T-cell (primary cell): ENCODE data around the gene SYNPO2L. TPM values are rescaled to one million over a fixed set of nuclear protein-coding genes. Genes with fewer than 3 reads are reported as not detected.

ENCODE experiments used
- ATAC-seq, 4 experiments: fragments of 200-7000 bp in 3 of 4; fragments of 150-1000 bp in 1 of 4; cut with Tn5 transposase; replicated peaks in 1 of 4; 1 replicate in 3 of 4; 2 replicates in 1 of 4; pipeline ENCODE4 v1.10.0; 2021; ENCODE audit warnings: moderate library complexity in 3 of 4, mild to moderate bottlenecking in 2 of 4, moderate number of reproducible peaks in 1 of 4
- CTCF ChIA-PET, 2 donors: fragments of 300-600 bp; sonication (Branson Sonifier 250); formaldehyde crosslinking; loops; one replicate each; lab custom pipeline; 2022; ENCODE audit warnings: antibody characterized with exemption in 2 of 2; lab: Charles Lee
- POLR2A ChIA-PET, 2 donors: fragments of 300-600 bp; sonication (Branson Sonifier 250); formaldehyde crosslinking; loops; one replicate each; lab custom pipeline; 2022; ENCODE audit warnings: antibody characterized with exemption in 2 of 2; lab: Charles Lee
- DNase-seq, 35 experiments: peaks; one replicate each; pipeline versions ENCODE4 v3.0.0 to v3.0.0-alpha.2; 2013 to 2023
- H3K27ac ChIP-seq: one replicate; pipeline ENCODE4 v1.5.1; 2013; ENCODE audit warnings: low read length
- H3K27me3 ChIP-seq, 2 experiments: replicated peaks in 1 of 2; 1 replicate in 1 of 2; 2 replicates in 1 of 2; pipeline versions ENCODE4 v1.6.1 to v1.7.0; 2013; ENCODE audit warnings: low read length in 1 of 2, mixed read lengths in 1 of 2; ENCODE audit not compliant: control insufficient read depth in 2 of 2, insufficient read depth in 2 of 2; ENCODE audit errors: extremely low read depth in 1 of 2
- H3K36me3 ChIP-seq, 2 donors: 1 replicate in 1 of 2; 2 replicates in 1 of 2; pipeline versions ENCODE4 v1.6.1 to v1.7.0; 2013; ENCODE audit warnings: low read length in 1 of 2; ENCODE audit not compliant: control insufficient read depth in 2 of 2, insufficient read depth in 1 of 2; ENCODE audit errors: extremely low read depth in 1 of 2
- H3K4me1 ChIP-seq, 2 experiments: 1 replicate in 1 of 2; 2 replicates in 1 of 2; pipeline versions ENCODE4 v1.6.1 to v1.7.0; 2013; ENCODE audit warnings: low read length in 2 of 2, mixed read lengths in 1 of 2; ENCODE audit not compliant: insufficient read depth in 2 of 2, control insufficient read depth in 1 of 2; ENCODE audit errors: extremely low read depth in 1 of 2
- H3K4me3 ChIP-seq, 2 donors: 1 replicate in 1 of 2; 2 replicates in 1 of 2; pipeline versions ENCODE4 v1.5.1 to v1.7.0; 2013; ENCODE audit warnings: mild to moderate bottlenecking in 2 of 2, low read length in 1 of 2, moderate library complexity in 1 of 2; ENCODE audit not compliant: control insufficient read depth in 1 of 2; ENCODE audit errors: extremely low read depth in 1 of 2
- H3K9me3 ChIP-seq: 2 replicates; pipeline ENCODE4 v1.7.0; 2013
- H3K27ac Mint-ChIP-seq, 2 donors: one replicate each; pipeline ENCODE4 v1.8.0; 2020 to 2021; ENCODE audit warnings: mild to moderate bottlenecking in 2 of 2, mixed read lengths in 2 of 2
- H3K27me3 Mint-ChIP-seq, 2 donors: one replicate each; pipeline ENCODE4 v1.8.0; 2021 to 2022; ENCODE audit warnings: mixed read lengths in 2 of 2
- H3K36me3 Mint-ChIP-seq: one replicate; pipeline ENCODE4 v1.8.0; 2021; ENCODE audit warnings: mixed read lengths
- H3K4me1 Mint-ChIP-seq, 3 donors: one replicate each; pipeline ENCODE4 v1.8.0; 2020 to 2022; ENCODE audit warnings: mixed read lengths in 3 of 3, mild to moderate bottlenecking in 1 of 3
- H3K4me3 Mint-ChIP-seq, 3 donors: one replicate each; pipeline ENCODE4 v1.8.0; 2020 to 2022; ENCODE audit warnings: mild to moderate bottlenecking in 3 of 3, mixed read lengths in 3 of 3, moderate library complexity in 3 of 3
- H3K9me3 Mint-ChIP-seq, 3 donors: one replicate each; pipeline ENCODE4 v1.8.0; 2020 to 2022; ENCODE audit warnings: mixed read lengths in 3 of 3
- WGBS: methylation state at CpG from one replicate; pipeline ENCODE4 v1.1.5; 2013; ENCODE audit warnings: missing lambda C conversion rate; ENCODE audit not compliant: insufficient coverage; 5-methylcytosine and 5-hydroxymethylcytosine counted together
- total RNA-seq, 35 experiments: library from RNA in 6 of 35; stranded (reverse) in 6 of 35; fragments of 120-200 nt in 1 of 35; gene quantifications; one replicate each; pipeline versions ENCODE4 v1.2.1 to v1.2.4 and lab custom pipeline; 2013 to 2026

The SYNPO2L gene
- total RNA-seq, 5 donors from 2014 or later (not counting 1 experiment from before 2014, with no cell fraction given), result not detected

DNA sequence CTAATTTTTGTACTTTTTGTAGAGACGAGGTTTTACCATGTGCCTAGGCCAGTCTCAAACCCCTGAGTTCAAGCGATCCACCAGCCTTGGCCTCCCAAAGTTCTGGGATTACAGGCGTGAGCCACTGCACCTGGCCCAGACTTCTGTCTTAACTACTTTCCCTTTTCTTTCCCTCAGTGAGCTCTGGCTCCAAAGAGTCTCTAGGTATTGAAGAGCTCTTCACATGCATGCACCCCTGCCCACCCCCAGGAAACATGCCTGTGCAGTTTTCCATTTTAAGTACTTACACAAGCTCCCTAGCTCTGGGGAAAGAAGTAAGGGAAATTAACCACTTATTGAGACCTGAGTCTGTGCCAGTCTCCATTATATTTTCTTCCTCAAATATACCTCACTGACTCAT, 16.5 kb downstream of the SYNPO2L start:
- no peak overlapping the region for H3K4me3 Mint-ChIP-seq
- no peak overlapping the region for H3K27ac Mint-ChIP-seq
- no peaks in the 10 kb centered on the region for H3K9me3 Mint-ChIP-seq
- CTCF ChIA-PET, result no interaction called here
- H3K4me3 ChIP-seq, result no peak overlapping the region
- peaks cover 0 to 22% of the 10 kb centered on the region in 2 experiments for H3K27me3 ChIP-seq
- DNase-seq (no peak), ATAC-seq (no peak)
- 86% methylated on average over 3 of the region's 3 CpGs for whole genome bisulfite sequencing
- H3K27ac ChIP-seq, result no peak overlapping the region
- H3K4me1 Mint-ChIP-seq, result peaks cover 3 to 5% (median 3%) of the 10 kb centered on the region in 3 donors
- H3K36me3 Mint-ChIP-seq, result no peaks in the 10 kb centered on the region
- POLR2A ChIA-PET, result no interaction called here
- no peaks in the 10 kb centered on the region for H3K36me3 ChIP-seq
- H3K4me1 ChIP-seq, result peaks cover 0 to 2% of the 10 kb centered on the region in 2 experiments
- no peaks in the 10 kb centered on the region for H3K9me3 ChIP-seq
- peaks cover 2 to 9% of the 10 kb centered on the region in 2 donors for H3K27me3 Mint-ChIP-seq

DNA sequence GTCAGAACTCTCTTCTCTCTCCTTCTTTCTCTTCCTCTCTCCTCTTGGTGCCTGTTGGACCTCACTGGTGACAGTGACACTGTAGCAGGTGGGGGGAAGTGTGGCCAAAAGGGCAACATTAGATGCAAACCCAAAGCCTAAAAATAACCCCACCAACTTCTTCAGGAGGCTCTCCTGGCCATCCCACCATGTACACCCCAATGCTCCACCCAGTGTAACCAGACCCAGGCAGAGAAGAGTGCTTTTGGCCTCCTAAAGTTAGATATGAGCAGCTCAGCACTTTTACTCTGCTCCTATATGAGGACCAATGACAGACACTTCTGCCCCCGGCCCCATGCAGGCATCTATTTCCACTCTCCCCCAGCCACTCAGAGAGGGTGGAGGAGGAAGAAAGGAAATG, 20.0 kb downstream of the SYNPO2L start:
- peaks cover 0 to 4% of the 10 kb centered on the region in 2 donors for H3K27me3 Mint-ChIP-seq
- H3K4me3 ChIP-seq, result no peak overlapping the region
- H3K4me1 ChIP-seq, result no peaks in the 10 kb centered on the region
- H3K27ac ChIP-seq, result no peak overlapping the region
- no peaks in the 10 kb centered on the region for H3K9me3 Mint-ChIP-seq
- POLR2A ChIA-PET, result interaction anchor here in 1 of 2 donors (1.1 kb wide), 1 partner anchor 10 kb away, joined by 3 read pairs; no protein-coding TSS in a partner anchor
- DNase-seq (no peak), ATAC-seq (no peak)
- H3K36me3 Mint-ChIP-seq, result no peaks in the 10 kb centered on the region
- H3K9me3 ChIP-seq, result no peaks in the 10 kb centered on the region
- CTCF ChIA-PET, result no interaction called here
- H3K27me3 ChIP-seq, result peaks cover 0 to 8% of the 10 kb centered on the region in 2 experiments
- WGBS, result no CpG with 5 or more reads among the region's 1 CpG
- H3K4me3 Mint-ChIP-seq, result no peak overlapping the region
- H3K27ac Mint-ChIP-seq, result no peak overlapping the region
- no peaks in the 10 kb centered on the region for H3K36me3 ChIP-seq
- no peaks in the 10 kb centered on the region for H3K4me1 Mint-ChIP-seq

DNA sequence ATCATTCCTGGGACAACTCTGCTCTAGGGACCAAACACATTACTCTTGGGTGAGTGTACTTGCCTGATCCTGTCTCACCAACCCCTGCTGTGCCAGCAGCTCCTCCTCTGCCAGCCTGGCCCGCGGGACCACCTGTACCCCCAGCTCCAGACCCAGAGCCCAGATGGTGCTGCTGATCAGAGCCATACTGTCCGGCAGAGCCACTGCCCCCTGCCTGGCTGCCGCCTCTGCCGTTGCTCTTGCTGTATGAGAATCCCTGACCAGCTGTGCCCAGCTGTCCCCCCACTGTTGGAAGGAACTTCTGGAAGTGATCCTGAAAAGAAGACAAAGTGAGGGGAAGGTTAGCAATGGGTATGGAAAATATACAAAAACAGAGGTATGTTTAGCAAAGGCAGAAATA, 21.4 kb downstream of the SYNPO2L start:
- Histone ChIP-seq H3K27me3 (peaks cover 0 to 6% of the 10 kb centered on the region in 2 experiments), H3K4me3 (no peak overlapping the region), H3K36me3 (no peaks in the 10 kb centered on the region), H3K9me3 (no peaks in the 10 kb centered on the region), H3K27ac (no peak overlapping the region), H3K4me1 (no peaks in the 10 kb centered on the region)
- no peak for ATAC-seq
- H3K27ac Mint-ChIP-seq, result no peak overlapping the region
- peaks cover 0 to 4% of the 10 kb centered on the region in 2 donors for H3K27me3 Mint-ChIP-seq
- DNase-seq, result no peak
- H3K4me1 Mint-ChIP-seq, result no peaks in the 10 kb centered on the region
- no peak overlapping the region for H3K4me3 Mint-ChIP-seq
- 71% methylated on average over 2 of the region's 5 CpGs for WGBS
- no peaks in the 10 kb centered on the region for H3K9me3 Mint-ChIP-seq
- no peaks in the 10 kb centered on the region for H3K36me3 Mint-ChIP-seq
- CTCF ChIA-PET, result no interaction called here
- POLR2A ChIA-PET, result no interaction called here

DNA sequence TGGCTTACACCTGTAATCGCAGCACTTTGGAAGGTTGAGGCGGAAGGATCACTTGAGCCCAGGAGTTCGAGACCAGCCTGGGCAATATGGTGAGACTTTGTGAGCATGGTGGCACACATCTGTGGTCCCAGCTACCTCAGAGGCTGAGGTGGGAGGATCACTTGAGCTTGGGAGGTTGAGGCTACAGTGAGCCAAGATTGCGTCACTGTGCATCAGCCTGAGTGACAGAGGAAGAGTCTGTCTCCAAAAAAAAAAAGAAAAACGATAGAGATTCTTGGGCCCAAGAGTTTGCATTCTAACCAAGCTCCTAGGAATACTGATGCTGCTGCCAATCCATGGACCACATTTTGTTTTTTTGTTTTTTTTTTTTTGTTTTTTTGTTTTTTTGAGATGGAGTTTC, 26.7 kb downstream of the SYNPO2L start:
- DNase-seq (no peak), ATAC-seq (no peak)
- Histone ChIP-seq H3K36me3 (no peaks in the 10 kb centered on the region), H3K27ac (no peak overlapping the region), H3K27me3 (no peaks in the 10 kb centered on the region), H3K9me3 (no peaks in the 10 kb centered on the region), H3K4me1 (peaks cover 8 to 17% of the 10 kb centered on the region in 2 experiments), H3K4me3 (no peak overlapping the region)
- H3K4me1 Mint-ChIP-seq, result peaks cover 5 to 26% (median 20%) of the 10 kb centered on the region in 3 donors
- H3K9me3 Mint-ChIP-seq, result no peaks in the 10 kb centered on the region
- H3K27me3 Mint-ChIP-seq, result no peaks in the 10 kb centered on the region
- H3K4me3 Mint-ChIP-seq, result no peak overlapping the region
- no peaks in the 10 kb centered on the region for H3K36me3 Mint-ChIP-seq
- 96% methylated on average over 5 of the region's 5 CpGs for WGBS
- no peak overlapping the region for H3K27ac Mint-ChIP-seq
- ChIA-PET CTCF (no interaction called here), POLR2A (no interaction called here)

DNA sequence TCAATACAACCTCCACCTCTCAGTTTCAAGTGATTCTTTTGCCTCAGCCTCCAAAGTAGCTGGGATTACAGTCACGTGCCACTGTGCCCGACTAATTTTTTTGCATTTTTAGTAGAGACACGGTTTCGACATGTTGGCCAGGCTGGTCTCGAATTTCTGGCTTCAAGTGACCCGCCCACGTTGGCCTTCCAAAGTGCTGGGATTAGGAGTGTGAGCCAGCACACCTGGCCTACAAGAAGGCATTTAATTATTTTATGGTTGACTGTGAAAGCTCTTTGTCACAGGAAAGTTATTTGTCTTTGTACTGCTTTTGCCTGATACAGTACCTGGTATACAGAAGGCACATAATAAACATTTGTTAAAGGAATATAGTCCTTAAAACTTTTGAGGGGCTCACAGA, 27.4 kb downstream of the SYNPO2L start:
- Mint-ChIP-seq H3K27ac (no peak overlapping the region), H3K36me3 (no peaks in the 10 kb centered on the region), H3K4me1 (peaks cover 5 to 26% (median 20%) of the 10 kb centered on the region in 3 donors), H3K9me3 (no peaks in the 10 kb centered on the region), H3K27me3 (no peaks in the 10 kb centered on the region), H3K4me3 (no peak overlapping the region)
- no peak overlapping the region for H3K27ac ChIP-seq
- H3K4me3 ChIP-seq, result no peak overlapping the region
- CTCF ChIA-PET, result no interaction called here
- no peaks in the 10 kb centered on the region for H3K36me3 ChIP-seq
- POLR2A ChIA-PET, result no interaction called here
- 97% methylated on average over 7 of the region's 7 CpGs for WGBS
- DNase-seq (no peak), ATAC-seq (no peak)
- H3K9me3 ChIP-seq, result no peaks in the 10 kb centered on the region
- peaks cover 8 to 17% of the 10 kb centered on the region in 2 experiments for H3K4me1 ChIP-seq
- no peaks in the 10 kb centered on the region for H3K27me3 ChIP-seq

DNA sequence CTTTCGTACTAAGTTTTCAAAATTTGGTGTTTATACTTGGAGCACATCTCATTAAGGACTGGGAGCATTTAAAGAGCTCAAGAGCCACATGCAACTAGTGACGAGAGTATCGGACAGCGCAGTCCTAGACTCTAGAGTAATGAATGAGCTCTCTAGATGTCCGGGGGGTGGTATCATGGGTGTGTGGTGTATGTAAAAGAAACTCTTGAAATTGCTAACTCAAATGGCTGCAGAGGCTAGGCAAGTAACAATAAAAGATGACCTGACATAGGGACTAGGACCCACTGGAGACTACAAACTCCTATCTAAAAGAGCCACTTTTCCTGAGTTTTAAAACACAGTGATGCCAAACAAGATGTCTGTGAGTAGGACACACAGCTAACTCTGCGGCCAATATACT, 28.5 kb downstream of the SYNPO2L start:
- CTCF ChIA-PET, result interaction anchor here (0.6 to 1.2 kb wide), 3 partner anchors 16 to 848 kb away, joined by 3 to 6 read pairs (median 3); no protein-coding TSS in a partner anchor
- no peaks in the 10 kb centered on the region for H3K27me3 Mint-ChIP-seq

More for the DNA sequence above, 28.5 kb downstream of the SYNPO2L start:
- Histone ChIP-seq H3K36me3 (no peaks in the 10 kb centered on the region), H3K27me3 (no peaks in the 10 kb centered on the region), H3K27ac (no peak overlapping the region), H3K4me1 (peaks cover 8 to 17% of the 10 kb centered on the region in 2 experiments), H3K4me3 (no peak overlapping the region), H3K9me3 (no peaks in the 10 kb centered on the region)
- peak overlapping the region; percentile 41 to 92 (median 81) for H3K4me3 Mint-ChIP-seq
- H3K9me3 Mint-ChIP-seq, result no peaks in the 10 kb centered on the region
- WGBS, result 100% methylated on average over 3 of the region's 6 CpGs
- DNase-seq (no peak), ATAC-seq (no peak)
- peaks cover 5 to 26% (median 20%) of the 10 kb centered on the region in 3 donors for H3K4me1 Mint-ChIP-seq
- H3K36me3 Mint-ChIP-seq, result no peaks in the 10 kb centered on the region
- POLR2A ChIA-PET, result interaction anchor here in 1 of 2 donors (1.1 kb wide), 1 partner anchor 132 kb away, joined by 3 read pairs; no protein-coding TSS in a partner anchor
- peak overlapping the region in 1 of 2 donors; percentile 19 for H3K27ac Mint-ChIP-seq
